Measurements from ENCODE around the gene DENND5B.
A peak's percentile ranks its signal among the peaks of the same experiment; 100 is the strongest.
"Not testable (repeated sequence)": the region's sequence is repeated elsewhere in the genome, so short reads cannot be mapped to it uniquely, and the experiment has no call there.

The DENND5B gene

DNA sequence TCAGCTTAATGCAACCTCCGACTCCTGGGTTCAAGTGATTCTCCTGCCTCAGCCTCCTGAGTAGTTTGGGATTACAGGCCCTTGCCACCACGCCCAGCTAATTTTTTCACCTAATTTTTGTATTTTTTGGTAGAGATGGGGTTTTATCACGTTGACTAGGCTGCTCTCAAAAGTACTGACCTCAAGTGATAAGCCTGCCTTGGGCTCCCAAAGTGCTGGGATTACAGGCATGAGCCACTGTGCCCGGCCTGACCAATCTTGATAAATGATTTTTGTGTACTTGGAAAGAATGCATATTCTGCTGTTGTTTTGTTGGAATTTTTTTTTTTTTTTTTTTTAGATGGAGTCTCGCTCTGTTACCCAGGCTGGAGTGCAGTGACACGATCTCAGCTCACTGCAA is 215.5 kb downstream of the DENND5B start:
- DNase-seq (ENCODE audit: low spot score): not testable (repeated sequence)

DNA sequence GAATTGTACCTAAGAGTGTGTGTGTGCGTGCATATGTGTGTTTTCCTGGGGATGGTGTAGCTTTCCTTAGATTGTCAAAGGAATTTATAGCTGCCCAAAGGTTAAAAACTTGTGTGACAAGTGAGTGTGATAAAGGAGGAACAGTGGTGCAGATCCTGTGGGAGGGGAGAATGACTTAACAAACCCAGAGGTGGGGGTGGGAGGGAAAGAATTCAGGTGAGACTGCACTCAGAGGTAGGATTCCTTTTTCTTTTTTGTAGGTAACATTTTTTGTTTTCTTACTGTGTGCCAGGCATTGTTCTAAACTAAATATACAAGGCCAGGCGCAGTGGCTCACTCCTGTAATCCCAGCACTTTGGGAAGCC is 219.7 kb downstream of the DENND5B start:
- DNase-seq (ENCODE audit: low spot score): no peak

DNA sequence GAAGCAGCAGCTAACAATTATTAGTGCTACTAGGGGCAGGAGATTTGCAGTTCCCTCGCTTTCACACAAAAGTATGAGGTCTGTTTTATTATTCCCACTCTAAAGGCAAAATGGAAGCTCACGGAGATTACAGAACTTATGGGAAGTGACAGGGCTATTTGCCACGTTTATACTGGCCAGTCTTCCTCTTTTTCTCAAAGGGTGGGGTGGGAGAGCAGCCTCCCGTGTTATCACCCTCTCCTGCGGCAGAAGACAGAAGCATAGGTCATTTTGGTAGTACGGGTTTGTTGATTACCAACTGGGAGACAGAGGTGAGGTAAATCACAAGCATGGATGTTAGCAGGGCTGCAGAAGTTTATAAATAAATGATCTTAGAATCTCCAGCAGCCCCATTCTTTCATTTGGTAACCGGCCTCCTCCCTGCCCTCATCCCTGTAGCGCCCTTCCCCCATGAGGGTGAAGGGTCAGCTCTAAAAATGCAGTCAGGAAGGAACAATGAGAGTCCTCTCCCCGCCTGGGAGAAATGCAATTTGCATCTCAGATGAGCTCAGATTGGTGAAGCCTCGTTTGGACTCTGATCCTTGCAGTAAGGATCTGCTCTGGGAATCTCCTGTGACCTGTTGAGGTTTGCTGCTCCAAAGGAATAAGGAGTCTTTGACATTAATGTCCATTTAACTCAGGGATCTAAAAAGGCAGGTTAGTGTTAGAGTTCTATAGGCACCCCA is 220.2 kb downstream of the DENND5B start:
- no peak for DNase-seq (ENCODE audit: low spot score)

DNA sequence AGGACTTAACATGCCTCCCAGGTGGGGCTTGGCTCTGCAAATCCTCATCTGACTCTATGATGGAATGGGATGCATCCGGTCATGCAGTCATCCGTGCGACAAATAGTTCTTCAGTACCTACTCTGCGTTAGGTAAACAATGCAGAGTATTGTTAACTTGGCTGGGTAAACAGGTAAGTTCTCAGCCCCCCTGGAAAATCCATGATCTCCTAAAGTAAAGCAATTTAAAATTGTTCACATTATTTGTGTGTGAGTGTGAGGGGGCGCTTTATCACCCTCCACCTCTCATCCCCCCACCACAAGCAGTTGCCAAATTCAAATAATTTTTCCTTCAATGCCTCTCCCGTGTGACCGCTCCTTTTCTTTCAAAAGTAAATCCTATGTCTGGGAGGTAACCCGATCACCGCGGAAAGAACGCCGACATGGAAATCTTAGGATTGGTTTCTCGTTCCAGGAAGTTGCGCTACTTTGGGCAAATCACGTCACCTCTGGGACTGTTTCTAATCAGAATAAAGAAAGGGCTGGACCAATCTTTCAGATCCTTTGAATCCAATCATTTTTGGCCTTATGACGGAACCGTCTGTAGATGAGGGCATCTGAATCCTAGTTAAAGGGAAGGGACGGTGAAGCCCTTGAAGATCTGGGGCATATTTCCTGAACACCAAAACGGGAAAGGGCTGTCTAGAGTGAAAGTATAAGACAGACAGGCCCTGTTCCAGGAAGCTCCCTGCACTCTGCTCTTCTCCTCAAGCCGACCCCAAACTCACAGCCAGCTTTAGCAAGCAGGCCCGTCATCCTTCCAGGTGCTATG is 221.0 kb downstream of the DENND5B start:
- peak; percentile 50 for DNase-seq (ENCODE audit: low spot score)

DNA sequence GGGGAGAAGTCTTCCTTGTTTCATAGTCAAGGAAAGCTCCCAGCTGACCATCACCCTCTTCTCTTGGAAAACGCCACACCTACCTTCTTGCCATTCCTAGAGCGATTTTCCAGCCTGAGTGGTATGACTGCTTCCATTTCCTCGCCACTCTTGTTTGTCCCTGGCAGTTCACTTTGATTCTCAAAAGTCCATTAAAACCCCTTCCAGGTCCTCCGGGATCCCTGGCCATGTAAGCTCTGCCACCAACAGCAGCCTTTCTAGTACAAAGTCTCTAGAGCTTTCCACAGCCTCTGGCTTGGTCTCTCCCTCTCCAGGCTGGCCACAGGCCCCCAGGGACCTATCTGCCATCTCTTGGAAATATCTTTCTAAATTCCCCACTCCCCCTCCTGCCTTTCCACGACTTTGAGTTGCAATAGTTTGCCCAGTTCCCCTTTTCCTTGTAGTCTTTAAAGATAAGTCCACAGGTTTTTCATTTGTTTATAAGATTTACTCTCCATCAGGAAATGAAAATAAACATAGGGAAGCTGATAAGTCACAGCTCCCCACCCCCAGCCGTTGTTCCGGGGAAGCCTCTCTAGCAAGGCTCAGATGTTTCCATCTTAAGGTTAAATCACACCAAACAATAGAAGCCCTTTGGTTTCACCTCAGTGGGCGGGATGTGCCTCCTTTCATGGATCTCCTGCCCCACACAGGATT is 222.1 kb downstream of the DENND5B start:
- DNase-seq (ENCODE audit: low spot score): no peak

DNA sequence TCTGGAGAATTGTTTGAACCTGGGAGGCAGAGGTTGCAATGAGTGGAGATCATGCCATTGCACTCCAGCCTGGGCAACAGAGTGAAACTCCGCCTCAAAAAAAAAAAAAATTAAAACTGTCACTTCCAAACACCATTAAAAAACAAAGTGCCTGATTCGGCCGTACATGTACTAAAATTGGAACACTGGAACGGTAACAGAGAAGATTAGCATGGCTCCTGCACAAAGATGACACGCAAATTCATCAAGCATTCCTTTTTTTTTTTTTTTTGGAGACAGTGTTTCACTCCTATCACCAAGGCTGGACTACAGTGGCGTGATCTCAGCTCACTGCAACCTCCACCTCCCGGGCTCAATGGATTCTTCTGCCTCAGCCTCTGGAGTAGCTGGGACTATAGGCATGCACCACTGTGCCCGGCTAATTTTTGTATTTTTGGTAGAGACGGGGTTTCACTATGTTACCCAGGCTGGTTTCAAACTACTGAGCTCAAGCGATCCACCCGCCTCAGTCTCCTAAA is 224.8 kb downstream of the DENND5B start:
- DNase-seq (ENCODE audit: low spot score): no peak

DNA sequence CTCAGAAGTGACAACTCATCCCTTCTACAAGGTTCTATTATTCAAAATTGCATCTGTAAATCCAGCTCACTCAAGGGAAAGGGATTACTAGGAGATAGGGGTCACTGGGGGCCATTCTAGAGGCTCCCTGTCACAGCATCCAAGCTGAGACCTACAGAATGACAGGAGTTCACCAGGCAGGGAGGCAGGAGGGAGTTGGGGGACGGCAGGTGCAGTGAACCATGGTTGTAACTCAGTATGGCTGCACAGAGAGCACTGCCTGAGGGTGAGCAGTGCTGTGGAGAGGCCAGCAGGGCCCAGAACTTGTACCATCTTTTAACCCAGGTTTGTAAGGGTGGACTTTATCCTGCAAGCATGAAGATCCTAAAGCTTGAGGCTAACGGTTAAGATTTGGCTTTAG is 227.1 kb downstream of the DENND5B start:
- no peak for DNase-seq (ENCODE audit: low spot score)

DNA sequence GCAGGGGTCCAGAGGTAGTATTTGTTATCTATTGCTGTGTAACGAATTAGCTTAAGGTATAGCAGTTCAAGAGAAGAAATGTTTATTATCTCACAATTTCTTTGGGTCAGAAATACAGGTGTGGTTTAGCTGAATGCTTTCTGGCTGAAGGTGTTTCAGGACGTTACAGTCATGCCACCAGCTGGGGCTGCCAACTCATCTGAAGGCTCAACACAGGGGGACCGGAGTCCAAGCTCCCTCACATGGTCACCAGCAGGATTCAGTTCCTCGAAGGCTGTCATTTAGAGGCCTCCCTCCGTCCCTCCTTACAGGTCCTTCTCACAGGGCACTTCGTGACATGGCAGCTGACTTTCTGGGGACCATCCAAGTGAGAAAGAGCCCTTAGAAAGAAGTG is 227.5 kb downstream of the DENND5B start:
- no peak for DNase-seq (ENCODE audit: low spot score)

DNA sequence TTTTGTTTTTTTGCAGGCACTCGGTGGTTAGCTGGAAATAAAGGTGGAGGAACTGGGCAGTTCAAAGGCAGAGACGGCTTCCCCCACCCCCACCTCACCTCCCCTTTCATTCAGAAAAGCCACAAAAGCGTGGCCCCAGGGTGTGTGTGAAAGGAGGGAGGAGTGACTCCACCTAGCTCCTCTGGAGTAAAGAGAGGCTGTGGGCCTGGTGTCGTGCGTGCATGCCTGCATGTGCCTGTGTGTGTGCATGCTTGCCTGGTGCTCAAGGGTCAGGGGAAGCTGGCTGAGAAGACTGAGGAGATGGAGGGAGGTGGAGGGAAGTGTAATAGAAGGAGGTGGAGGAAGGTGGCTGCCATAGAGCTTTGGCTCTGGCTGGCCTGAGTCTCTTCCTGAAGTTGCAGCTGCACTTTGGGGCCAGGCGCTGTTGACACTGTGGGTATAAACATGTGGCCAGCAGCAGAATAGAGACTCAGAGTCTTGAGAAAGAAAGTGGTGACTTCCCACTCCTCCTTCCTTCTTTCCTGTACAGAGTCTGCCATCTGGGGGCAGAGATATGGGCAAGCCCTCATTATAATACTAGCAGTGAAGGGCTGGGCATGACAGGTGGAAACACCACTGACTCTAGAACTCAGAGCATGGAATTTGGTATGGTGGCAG is 228.0 kb downstream of the DENND5B start:
- DNase-seq (ENCODE audit: low spot score): no peak

DNA sequence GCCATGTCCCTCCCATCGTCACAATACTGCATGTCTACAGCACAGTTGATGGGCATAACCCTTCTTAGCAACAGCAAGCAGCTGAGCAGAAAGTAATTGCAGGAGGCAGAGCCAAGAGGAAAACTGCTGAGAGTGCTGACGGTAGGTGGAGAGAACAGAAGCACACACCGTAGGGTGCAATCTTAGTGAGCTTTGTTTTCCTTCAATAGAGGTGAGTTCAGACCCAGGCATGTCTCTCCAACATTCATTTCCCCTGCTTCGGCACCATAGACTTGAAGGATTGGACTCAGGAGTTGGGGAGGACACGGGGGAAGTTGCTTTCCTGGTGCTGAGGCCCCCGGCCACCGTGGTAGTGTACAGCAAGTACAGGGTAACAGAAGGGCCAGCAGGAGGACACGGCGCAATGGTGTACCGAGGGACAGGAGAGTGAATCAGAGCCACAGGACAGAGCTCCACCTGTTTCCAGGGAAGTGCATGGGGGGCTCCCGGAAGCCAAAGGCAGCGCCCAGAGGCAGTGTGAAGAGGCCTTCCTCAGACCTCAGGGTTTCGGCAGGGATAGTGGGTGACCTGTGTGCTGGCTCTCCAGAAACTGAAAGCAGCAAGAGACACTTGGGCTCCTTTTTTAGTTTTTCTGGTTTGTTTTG is 228.7 kb downstream of the DENND5B start:
- no peak for DNase-seq (ENCODE audit: low spot score)

DNA sequence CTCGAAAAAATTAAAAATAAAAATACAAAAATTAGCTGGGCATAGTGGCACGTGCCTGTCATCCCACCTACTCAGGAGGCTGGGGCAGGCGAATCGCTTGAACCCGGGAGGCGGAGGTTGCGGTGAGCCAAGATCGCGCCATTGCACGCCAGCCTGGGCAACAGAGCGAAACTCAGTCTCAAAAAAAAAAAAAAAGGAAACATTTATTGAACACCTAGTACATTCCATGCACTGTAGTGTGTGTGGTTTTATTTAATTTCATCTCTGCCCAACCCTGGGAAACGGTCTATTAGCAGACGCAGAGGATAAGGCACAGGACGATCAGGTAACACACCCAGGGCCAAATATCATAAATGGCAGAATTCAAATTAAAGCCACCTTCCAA is 229.2 kb downstream of the DENND5B start:
- DNase-seq (ENCODE audit: low spot score): no peak

DNA sequence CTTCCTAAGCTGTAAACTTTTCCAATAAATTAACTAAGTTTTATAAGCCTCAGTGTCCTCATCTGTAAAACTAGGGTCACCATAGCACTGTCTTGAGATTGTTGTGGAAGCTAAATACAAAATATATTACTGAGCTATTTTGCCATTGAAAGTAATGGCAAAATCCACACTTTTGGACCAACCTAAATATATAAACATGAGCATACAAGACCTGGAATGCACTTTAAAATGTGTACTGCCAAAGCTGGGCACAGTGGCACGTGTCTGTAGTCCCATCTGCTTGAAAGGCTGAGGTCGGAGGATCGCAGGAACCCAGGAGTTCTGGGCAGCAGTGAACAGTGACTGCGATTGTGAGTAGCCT is 235.2 kb downstream of the DENND5B start:
- no peak for DNase-seq (ENCODE audit: low spot score)

DNA sequence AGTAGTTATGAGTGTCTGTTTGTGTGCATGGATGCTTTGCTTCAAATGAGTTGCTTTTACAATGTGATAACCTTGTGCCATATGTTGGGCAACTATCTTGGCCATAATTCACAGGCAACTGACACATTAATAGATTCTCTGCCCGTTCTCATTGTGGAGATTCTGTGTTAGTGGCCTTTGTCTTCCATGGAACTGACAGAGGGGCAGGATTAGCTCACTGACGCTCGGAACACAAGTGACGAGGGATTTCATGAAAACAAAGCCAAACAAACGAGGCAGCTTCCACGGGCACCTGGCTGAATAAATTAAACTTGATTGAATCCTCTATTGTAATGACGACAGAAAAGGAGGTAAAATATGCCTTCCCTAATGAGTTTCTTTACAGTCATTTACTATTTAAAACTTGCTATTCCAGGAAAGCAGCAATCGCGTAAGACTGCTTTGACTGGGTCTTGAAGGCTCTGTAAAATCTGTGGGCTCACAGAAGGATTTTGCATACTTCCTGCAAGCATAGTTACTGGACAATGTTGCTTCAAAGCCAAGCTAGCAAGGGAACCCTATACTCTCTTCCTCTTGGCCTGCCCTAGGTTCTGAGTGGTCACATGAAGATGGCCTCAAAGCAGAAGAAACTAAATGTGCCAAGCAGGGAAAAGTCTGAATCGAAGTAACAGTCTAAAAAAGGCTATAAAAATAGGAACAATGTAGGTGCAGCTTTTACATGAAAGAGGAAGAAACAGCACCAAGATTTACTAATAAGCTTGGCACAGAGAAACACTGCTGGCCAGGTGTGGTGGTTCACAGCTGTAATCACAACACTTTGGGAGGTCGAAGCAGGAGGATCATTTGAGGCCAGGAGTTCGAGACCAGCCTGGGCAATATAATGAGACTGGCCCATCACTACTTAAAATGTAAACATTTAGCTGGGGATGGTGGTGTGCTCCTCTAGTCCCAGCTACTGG is 236.9 kb downstream of the DENND5B start:
- DNase-seq (ENCODE audit: low spot score): no peak

DNA sequence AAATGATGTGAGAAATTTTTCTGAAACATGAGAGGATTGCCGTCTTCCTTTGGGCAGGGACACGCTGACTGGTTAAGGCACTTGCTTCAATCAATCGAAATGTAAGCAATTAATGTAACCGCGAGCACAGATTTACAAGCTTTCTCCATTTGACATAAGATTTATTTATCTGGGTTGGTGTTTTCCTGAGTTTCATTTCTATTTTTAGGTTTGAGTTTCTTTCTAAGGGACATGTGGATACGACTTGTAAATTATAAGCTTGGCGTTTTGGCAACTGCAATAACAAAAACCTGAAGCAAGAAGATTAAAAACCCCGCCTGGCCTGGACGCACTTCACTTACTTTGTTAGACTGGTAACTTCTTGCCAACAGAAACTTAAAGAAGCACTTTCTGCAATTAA is 244.7 kb downstream of the DENND5B start:
- no peak for DNase-seq (ENCODE audit: low spot score)

DNA sequence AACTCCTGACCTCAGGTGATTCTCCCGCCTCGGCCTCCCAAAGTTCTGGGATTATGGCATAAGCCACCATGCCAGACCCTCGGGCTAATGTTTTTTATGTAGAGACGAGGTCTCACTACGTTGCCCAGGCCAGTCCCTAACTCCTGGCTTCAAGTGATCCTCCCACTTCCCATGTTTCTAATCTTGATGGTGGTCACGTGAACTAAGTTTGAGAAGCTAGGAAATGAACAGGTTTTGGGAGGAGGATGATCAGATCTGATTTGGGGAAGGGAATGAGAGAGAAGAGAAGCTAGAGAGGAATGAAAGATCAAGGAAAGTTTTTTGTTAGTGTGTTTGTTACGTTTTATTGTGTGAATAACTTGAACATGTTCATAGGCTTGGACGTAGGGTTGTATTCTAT is 247.8 kb downstream of the DENND5B start:
- DNase-seq (ENCODE audit: low spot score): no peak

DNA sequence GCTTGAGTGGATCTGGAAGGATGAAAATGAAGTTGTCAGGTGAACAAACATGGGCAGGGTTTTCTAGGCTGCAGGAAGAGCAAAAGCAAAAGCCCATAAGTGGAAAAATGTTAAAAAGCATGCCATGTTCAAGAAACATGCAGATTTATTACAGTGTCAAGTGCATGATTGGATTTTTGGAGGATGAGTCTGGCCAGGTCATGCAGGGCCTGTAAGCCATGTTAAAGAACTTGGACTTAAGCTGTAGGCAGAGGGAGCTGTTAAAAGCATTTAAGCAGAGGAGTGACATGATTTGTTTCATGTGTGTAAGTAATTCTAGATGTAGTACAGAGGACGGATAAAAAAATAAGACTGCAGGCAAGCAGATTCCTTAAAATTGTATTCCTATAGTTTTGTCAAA is 248.7 kb downstream of the DENND5B start:
- no peak for DNase-seq (ENCODE audit: low spot score)

DNA sequence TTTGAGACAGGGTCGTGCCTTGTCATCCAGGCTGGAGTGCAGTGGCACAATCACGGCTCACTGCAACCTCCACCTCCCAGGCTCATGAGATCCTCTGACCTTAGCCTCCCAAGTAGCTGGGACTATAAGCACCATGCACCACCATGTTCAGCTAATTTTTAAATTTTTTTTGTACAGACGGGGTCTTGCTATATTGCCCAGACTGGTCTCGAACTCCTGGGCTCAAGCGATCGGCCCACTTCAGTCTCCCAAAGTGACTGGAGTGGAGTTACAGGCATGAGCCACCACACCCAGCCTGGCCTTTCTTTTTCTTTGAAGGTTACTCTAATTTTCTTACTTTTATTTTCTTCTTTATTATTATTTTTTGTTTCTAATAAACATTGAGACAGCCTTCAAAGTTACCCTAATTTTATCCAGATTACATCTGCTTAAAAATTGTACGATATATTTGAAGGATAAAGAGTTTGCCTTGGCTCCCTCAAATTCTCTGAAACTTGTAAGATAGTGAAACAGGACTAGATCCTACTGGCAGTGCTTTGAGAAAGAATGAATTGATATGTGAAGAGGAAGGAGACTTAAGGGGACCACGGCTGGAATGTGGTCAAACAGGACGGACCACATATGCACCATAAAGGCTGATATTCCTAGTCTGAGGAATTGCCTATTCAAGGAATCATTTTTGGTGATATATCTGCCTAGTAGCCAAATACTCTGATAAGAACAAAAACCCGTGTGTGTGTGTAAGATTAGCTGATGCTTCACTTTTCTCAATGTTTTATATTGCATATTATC is 250.9 kb downstream of the DENND5B start:
- no peak for DNase-seq (ENCODE audit: low spot score)

DNA sequence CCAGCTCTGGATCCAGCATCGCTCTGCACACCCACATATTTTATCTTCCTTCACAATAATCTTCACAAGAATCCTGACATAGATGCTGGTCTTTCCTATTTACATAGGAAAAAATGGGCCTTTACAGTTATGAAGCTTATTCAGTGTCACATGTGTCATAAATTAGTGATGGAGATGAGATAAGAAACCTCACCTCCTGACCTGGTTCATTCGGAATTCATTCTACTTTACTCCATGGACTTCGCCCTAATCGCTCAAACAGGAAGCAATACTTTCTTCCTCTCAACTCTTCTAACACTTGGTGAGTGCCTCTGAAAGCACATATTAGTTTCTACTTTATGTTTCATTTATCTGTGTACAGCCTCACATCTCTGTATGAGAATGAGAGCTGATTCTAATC is 253.0 kb downstream of the DENND5B start:
- DNase-seq (ENCODE audit: low spot score): no peak
